IPS-18a (cell line): ENCODE measurements around the gene ALDH9A1.
A peak's percentile ranks its signal among the peaks of the same experiment; 100 is the strongest.

Source experiments
- H3K27ac ChIP-seq: one replicate; pipeline ENCODE4 v1.5.1; 2013; ENCODE audit warnings: low read length
- H3K27me3 ChIP-seq: one replicate; pipeline ENCODE4 v1.6.1; 2013; ENCODE audit warnings: mild to moderate bottlenecking, low read length; ENCODE audit not compliant: control insufficient read depth, insufficient read depth
- H3K36me3 ChIP-seq: one replicate; pipeline ENCODE4 v1.6.1; 2013; ENCODE audit warnings: low read depth, low read length; ENCODE audit not compliant: control insufficient read depth
- H3K4me1 ChIP-seq: one replicate; pipeline ENCODE4 v1.6.1; 2013; ENCODE audit warnings: low read depth, low read length; ENCODE audit not compliant: control insufficient read depth
- H3K4me3 ChIP-seq: one replicate; pipeline ENCODE4 v1.5.1; 2013; ENCODE audit warnings: low read length
- H3K9ac ChIP-seq: one replicate; pipeline ENCODE4 v1.6.1; 2013; ENCODE audit warnings: mild to moderate bottlenecking, low read length, moderate library complexity
- H3K9me3 ChIP-seq: one replicate; pipeline ENCODE4 v1.6.1; 2013; ENCODE audit warnings: low read depth, low read length; ENCODE audit not compliant: control insufficient read depth

Gene ALDH9A1

GRCh38 chr1:165630629-165631341 lies 67.6 kb downstream of the ALDH9A1 start, which contains the start of gene MGST3:
Gene MGST3, plus strand, starts transcription at chr1:165631234. Its CDS starts 18,614 bp downstream, at chr1:165649848.
- H3K36me3 ChIP-seq, result no peaks in the 10 kb centered on the region
- H3K27me3 ChIP-seq, result peaks cover 16% of the 10 kb centered on the region
- peaks cover 23% of the 10 kb centered on the region for H3K4me1 ChIP-seq
- H3K27ac ChIP-seq, result peak within 1 kb of the TSS; percentile 80
- H3K9ac ChIP-seq, result peak within 1 kb of the TSS; percentile 85
- H3K9me3 ChIP-seq, result no peaks in the 10 kb centered on the region
- H3K4me3 ChIP-seq, result peak within 1 kb of the TSS; percentile 61

GRCh38 chr1:165629848-165630628 lies 68.3 kb downstream of the ALDH9A1 start:
- H3K36me3 ChIP-seq, result no peaks in the 10 kb centered on the region
- peak overlapping the region; percentile 61 for H3K4me3 ChIP-seq
- peak overlapping the region; percentile 85 for H3K9ac ChIP-seq
- peaks cover 16% of the 10 kb centered on the region for H3K27me3 ChIP-seq
- H3K27ac ChIP-seq, result peak overlapping the region; percentile 80
- peaks cover 16% of the 10 kb centered on the region for H3K4me1 ChIP-seq
- no peaks in the 10 kb centered on the region for H3K9me3 ChIP-seq

GRCh38 chr1:165629151-165629550 lies 69.2 kb downstream of the ALDH9A1 start:
- peaks cover 13% of the 10 kb centered on the region for H3K4me1 ChIP-seq
- no peaks in the 10 kb centered on the region for H3K9me3 ChIP-seq
- H3K27ac ChIP-seq, result no peak overlapping the region
- peaks cover 16% of the 10 kb centered on the region for H3K27me3 ChIP-seq
- H3K36me3 ChIP-seq, result no peaks in the 10 kb centered on the region
- no peak overlapping the region for H3K9ac ChIP-seq
- no peak overlapping the region for H3K4me3 ChIP-seq

- Histone ChIP-seq H3K27ac (no peak overlapping the region), H3K36me3 (no peaks in the 10 kb centered on the region), H3K4me3 (no peak overlapping the region), H3K9me3 (no peaks in the 10 kb centered on the region), H3K4me1 (peaks cover 13% of the 10 kb centered on the region), H3K27me3 (peaks cover 16% of the 10 kb centered on the region), H3K9ac (no peak overlapping the region)
Measured at GRCh38 chr1:165628147-165628822, 70.1 kb downstream of the ALDH9A1 start.

- Histone ChIP-seq H3K4me3 (no peak overlapping the region), H3K9ac (no peak overlapping the region), H3K36me3 (no peaks in the 10 kb centered on the region), H3K4me1 (no peaks in the 10 kb centered on the region), H3K27me3 (peaks cover 4% of the 10 kb centered on the region), H3K27ac (no peak overlapping the region), H3K9me3 (no peaks in the 10 kb centered on the region)
Measured at GRCh38 chr1:165624441-165624840, 73.9 kb downstream of the ALDH9A1 start.

GRCh38 chr1:165623624-165624023 lies 74.7 kb downstream of the ALDH9A1 start:
- no peaks in the 10 kb centered on the region for H3K36me3 ChIP-seq
- H3K4me3 ChIP-seq, result no peak overlapping the region
- no peaks in the 10 kb centered on the region for H3K27me3 ChIP-seq
- no peak overlapping the region for H3K27ac ChIP-seq
- H3K4me1 ChIP-seq, result no peaks in the 10 kb centered on the region
- H3K9ac ChIP-seq, result no peak overlapping the region
- H3K9me3 ChIP-seq, result no peaks in the 10 kb centered on the region

- no peaks in the 10 kb centered on the region for H3K9me3 ChIP-seq
- no peaks in the 10 kb centered on the region for H3K36me3 ChIP-seq
- no peaks in the 10 kb centered on the region for H3K27me3 ChIP-seq
- no peak overlapping the region for H3K4me3 ChIP-seq
- no peak overlapping the region for H3K27ac ChIP-seq
- peaks cover 10% of the 10 kb centered on the region for H3K4me1 ChIP-seq
- H3K9ac ChIP-seq, result no peak overlapping the region
Measured at GRCh38 chr1:165619647-165620151, 78.7 kb downstream of the ALDH9A1 start.

- Histone ChIP-seq H3K4me1 (peaks cover 10% of the 10 kb centered on the region), H3K27ac (no peak overlapping the region), H3K36me3 (no peaks in the 10 kb centered on the region), H3K9me3 (peaks cover 4% of the 10 kb centered on the region), H3K4me3 (no peak overlapping the region), H3K9ac (no peak overlapping the region), H3K27me3 (no peaks in the 10 kb centered on the region)
Measured at GRCh38 chr1:165616987-165617546, 81.3 kb downstream of the ALDH9A1 start.

- Histone ChIP-seq H3K4me3 (no peak overlapping the region), H3K4me1 (peaks cover 10% of the 10 kb centered on the region), H3K9me3 (peaks cover 4% of the 10 kb centered on the region), H3K27ac (no peak overlapping the region), H3K9ac (no peak overlapping the region), H3K27me3 (no peaks in the 10 kb centered on the region), H3K36me3 (no peaks in the 10 kb centered on the region)
Measured at GRCh38 chr1:165616054-165616612, 82.2 kb downstream of the ALDH9A1 start.
